ENCODE results near the gene ULK4.

DNA sequence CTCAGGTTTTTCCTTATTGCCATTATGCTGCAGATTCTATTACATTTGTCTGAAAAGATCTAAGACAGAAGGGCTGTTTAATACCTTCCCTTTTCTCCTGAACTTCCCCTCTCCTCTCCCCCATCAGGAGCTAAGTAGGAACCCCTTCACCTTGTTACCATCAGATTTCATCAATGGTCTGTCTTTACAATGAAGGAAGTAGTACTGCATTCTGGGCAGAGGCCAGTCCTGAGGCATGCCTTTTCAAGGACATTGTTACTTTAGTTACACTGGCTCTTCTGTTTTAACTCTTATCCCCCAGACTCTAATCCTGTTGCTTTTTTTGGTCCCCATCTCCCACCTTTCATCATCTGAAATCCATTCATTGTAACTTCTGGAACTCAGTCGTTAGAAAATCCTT lies 754.5 kb downstream of the ULK4 start:
- TF ChIP-seq SETDB1 (IDR thresholded peaks at IDR 0.05; ENCODE audit: low read length) (no peak), POLR2A (conservative IDR thresholded peaks at IDR 0.05) (no peak), ZBTB33 (CRISPR knock-in tag; IDR thresholded peaks at IDR 0.05) (no peak), GATA2 (CRISPR knock-in tag; IDR thresholded peaks at IDR 0.05) (no peak)
- TF ChIP-seq, protein P1, sequence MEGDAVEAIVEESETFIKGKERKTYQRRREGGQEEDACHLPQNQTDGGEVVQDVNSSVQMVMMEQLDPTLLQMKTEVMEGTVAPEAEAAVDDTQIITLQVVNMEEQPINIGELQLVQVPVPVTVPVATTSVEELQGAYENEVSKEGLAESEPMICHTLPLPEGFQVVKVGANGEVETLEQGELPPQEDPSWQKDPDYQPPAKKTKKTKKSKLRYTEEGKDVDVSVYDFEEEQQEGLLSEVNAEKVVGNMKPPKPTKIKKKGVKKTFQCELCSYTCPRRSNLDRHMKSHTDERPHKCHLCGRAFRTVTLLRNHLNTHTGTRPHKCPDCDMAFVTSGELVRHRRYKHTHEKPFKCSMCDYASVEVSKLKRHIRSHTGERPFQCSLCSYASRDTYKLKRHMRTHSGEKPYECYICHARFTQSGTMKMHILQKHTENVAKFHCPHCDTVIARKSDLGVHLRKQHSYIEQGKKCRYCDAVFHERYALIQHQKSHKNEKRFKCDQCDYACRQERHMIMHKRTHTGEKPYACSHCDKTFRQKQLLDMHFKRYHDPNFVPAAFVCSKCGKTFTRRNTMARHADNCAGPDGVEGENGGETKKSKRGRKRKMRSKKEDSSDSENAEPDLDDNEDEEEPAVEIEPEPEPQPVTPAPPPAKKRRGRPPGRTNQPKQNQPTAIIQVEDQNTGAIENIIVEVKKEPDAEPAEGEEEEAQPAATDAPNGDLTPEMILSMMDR (IDR thresholded peaks at IDR 0.05 in 2 of 3, conservative IDR thresholded peaks at IDR 0.05 in 1 of 3; ENCODE audit: insufficient read depth in 2 of 3, low read depth in 1 of 3, low read length in 3 of 3): no peak

Data from K562 (cell line).